Effector CD8-positive, alpha-beta T cell (primary cell): ENCODE results near the gene BCORL1.

Experiments
- DNase-seq: peaks from one replicate; lab custom pipeline; 2025; lab: John Stamatoyannopoulos, UW

BCORL1 gene

GRCh38 chrX:130057209-130057608 lies 74.8 kb downstream of the BCORL1 start:
- DNase-seq = no peak

DNA sequence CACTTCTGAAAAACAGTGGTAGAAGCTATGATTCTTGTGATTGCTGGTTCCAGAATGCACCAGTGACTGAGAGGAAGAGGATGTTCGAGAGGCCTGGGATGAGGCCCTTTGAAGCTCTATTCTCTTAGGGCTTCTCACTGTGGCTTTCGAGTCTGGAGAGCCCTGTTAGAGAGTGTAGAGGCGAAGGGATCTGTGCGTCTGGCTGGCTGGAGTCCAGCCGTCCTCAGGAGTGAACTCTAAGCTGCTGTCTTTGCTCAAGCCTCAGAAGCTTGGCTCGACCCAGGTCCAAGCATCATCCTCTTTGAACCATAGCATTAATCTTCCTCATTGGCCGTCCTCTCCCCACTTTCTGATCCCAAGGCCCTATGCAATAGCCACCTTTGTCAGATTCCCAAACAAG lies 76.2 kb downstream of the BCORL1 start:
- no peak for DNase-seq

GRCh38 chrX:130060122-130061069 lies 78.0 kb downstream of the BCORL1 start:
- peak; percentile 72 for DNase-seq

DNA sequence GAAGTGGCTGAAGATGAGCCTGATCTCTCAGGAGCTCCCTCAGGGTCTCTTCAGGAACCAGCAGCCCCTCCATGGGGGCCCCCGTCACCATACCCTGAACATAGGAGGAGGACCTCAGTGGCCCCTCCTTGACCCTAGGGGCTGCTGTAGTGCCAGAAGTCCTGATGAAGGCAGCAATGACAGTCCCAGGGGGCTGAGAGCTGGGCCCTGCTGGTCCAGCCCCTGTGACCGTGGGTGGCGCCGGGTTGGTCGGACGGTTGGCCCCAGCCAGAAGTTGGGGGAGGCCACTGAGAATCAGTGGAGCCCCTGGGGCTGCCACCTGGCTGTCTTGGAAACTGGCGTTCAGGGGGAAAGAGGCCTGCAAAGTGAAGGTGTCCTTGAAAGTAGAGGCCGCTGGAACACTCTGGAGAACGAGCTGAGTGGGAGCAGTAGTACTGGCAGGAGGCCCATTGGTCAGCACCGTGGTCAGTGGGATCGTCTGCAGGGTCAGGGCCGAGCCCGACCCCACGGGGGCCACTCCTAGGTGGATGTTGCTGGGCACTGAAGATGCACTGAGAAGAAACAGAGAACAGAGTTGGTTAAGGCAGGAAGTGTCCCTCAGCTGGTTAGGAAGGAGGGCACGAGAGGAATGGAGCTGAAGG lies 84.7 kb downstream of the BCORL1 start:
- no peak for DNase-seq

- DNase-seq = no peak
These were observed 89.3 kb downstream of the BCORL1 start for GRCh38 chrX:130071611-130072344.

- no peak for DNase-seq
These were observed 89.9 kb downstream of the BCORL1 start for GRCh38 chrX:130072345-130072740.

- no peak for DNase-seq
These were observed 93.3 kb downstream of the BCORL1 start for GRCh38 chrX:130075777-130076176.

GRCh38 chrX:130079824-130080406 lies 97.5 kb downstream of the BCORL1 start:
- DNase-seq = peak; percentile 29

- DNase-seq = no peak
These were observed 98.4 kb downstream of the BCORL1 start for GRCh38 chrX:130080791-130081367.

GRCh38 chrX:130081421-130082045 lies 99.1 kb downstream of the BCORL1 start:
- no peak for DNase-seq

DNA sequence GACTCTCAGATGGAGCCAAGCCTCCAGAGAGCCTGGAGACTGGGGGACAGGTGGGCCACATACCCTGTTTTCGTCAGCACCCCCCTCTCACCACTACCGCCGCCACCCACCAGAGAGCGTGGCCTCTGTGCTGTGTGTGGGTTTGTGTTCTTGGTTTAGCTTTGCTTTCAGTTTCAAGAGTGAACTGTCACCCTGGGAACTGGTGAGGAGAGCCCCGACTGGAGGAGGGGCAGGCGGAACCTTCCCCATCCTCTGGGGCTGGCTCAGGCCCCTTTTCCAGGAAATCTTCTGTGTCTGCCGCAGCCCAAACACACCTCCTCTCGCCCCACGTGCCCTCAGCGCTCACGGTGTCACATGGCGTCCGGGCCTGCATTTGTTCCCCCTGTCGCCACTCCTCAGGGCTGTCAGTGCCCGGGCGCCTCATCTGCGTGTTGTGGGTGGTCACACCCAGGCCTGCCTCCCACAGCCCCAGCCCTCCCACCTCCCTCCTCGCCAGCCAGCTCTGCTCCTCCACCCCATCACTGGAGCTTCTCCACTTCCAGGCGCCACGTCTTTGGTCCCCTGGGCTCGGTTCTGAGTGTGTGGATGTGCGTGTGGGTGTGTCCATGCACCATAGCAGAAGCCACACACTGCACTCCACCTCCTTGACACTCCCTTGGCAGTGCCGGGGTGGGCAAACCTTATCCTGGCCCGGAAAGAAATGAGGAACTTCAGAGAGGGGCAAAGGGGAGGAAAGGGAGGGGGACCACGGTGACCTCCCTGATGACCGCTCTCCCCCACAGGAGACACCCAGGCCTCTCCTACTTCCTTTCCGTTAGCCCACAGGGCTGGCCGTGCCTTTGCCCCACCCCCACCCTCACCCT lies 100.0 kb downstream of the BCORL1 start:
- peak; percentile 42 for DNase-seq

- no peak for DNase-seq
These were observed 100.7 kb downstream of the BCORL1 start for GRCh38 chrX:130083107-130083490.

- DNase-seq = no peak
These were observed 101.4 kb downstream of the BCORL1 start for GRCh38 chrX:130083656-130084382.

- DNase-seq = no peak
These were observed 102.3 kb downstream of the BCORL1 start for GRCh38 chrX:130084631-130085237.

- DNase-seq = no peak
These were observed 103.4 kb downstream of the BCORL1 start for GRCh38 chrX:130085551-130086446.

- peak; percentile 33 for DNase-seq
These were observed 104.2 kb downstream of the BCORL1 start for GRCh38 chrX:130086447-130087206.

DNA sequence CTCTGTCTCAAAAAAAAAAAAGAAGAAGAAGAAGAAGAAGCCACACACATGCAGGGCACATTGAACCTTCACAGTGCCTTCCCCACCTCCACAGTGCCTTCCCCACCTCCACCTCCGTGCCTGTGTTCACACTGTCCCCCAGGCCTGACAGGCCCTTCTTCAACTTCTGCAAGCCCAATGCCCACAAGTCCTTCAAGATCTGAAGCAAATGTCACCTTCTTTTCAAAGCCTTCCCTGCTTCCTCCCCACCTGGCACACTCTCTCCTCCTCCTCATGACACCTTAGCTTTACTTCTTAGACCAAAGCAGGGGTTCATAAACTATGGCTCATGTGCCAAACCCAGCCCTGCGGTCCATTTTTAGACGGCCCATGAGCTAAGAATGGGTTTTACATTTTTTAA lies 107.9 kb downstream of the BCORL1 start:
- no peak for DNase-seq
